Measurements from ENCODE around the gene EVI5L.
A peak's percentile ranks its signal among the peaks of the same experiment; 100 is the strongest.

The EVI5L gene

GRCh38 chr19:7903244-7904073, 73.4 kb downstream of the EVI5L start, which contains the start of gene MAP2K7:
MAP2K7 (plus strand) TSS chr19:7903877; CDS start chr19:7903945, 68 bp downstream.
- peaks cover 45% of the 10 kb centered on the region for H3K79me2 ChIP-seq (ENCODE audit: control insufficient read depth, low read length)
- H3K36me3 ChIP-seq (ENCODE audit: control insufficient read depth, low read length): peaks cover 20% of the 10 kb centered on the region

GRCh38 chr19:7904074-7905020, 74.3 kb downstream of the EVI5L start:
- no peak for TF ChIP-seq EZH2phosphoT487 (IDR thresholded peaks at IDR 0.05; ENCODE audit: borderline replicate concordance, low read length)
- TF ChIP-seq CTCF (IDR thresholded peaks at IDR 0.05; ENCODE audit: low read depth, low read length, poor library complexity, severe bottlenecking): no peak
- Histone ChIP-seq H3K27ac (ENCODE audit: low read depth, low read length) (peak overlapping the region; percentile 47), H3F3A (ENCODE audit: control insufficient read depth, insufficient read depth) (no peaks in the 10 kb centered on the region)

More at GRCh38 chr19:7903244-7904073, 73.4 kb downstream of the EVI5L start, which contains the start of gene MAP2K7:
- Histone ChIP-seq H3K9me2 (replicated peaks; ENCODE audit: control insufficient read depth, low read length) (no peaks in the 10 kb centered on the region), H3K4me3 (ENCODE audit: low read length) (peak within 1 kb of the TSS; percentile 98), H3K27me3 (ENCODE audit: control insufficient read depth, low read length) (no peaks in the 10 kb centered on the region), H3K4me1 (ENCODE audit: control insufficient read depth, low read length) (peaks cover 18% of the 10 kb centered on the region), H3K4me2 (ENCODE audit: low read length) (peak within 1 kb of the TSS; percentile 98), H3K9me3 (ENCODE audit: control insufficient read depth, insufficient read depth, low read length) (no peaks in the 10 kb centered on the region), H4K20me1 (ENCODE audit: control insufficient read depth, insufficient read depth, low read depth, low read length) (peaks cover 14% of the 10 kb centered on the region), H3F3A (ENCODE audit: control insufficient read depth, insufficient read depth) (no peaks in the 10 kb centered on the region), H3K27ac (ENCODE audit: low read depth, low read length) (peak within 1 kb of the TSS; percentile 47)
- TF ChIP-seq EZH2phosphoT487 (IDR thresholded peaks at IDR 0.05; ENCODE audit: borderline replicate concordance, low read length): no peak
- TF ChIP-seq CTCF (IDR thresholded peaks at IDR 0.05; ENCODE audit: low read depth, low read length, poor library complexity, severe bottlenecking): peak; percentile 80

GRCh38 chr19:7905268-7905667, 75.2 kb downstream of the EVI5L start:
- Histone ChIP-seq H3K9me3 (ENCODE audit: control insufficient read depth, insufficient read depth, low read length) (no peaks in the 10 kb centered on the region), H3K9me2 (replicated peaks; ENCODE audit: control insufficient read depth, low read length) (no peaks in the 10 kb centered on the region), H3K4me3 (ENCODE audit: low read length) (peak overlapping the region; percentile 98), H4K20me1 (ENCODE audit: control insufficient read depth, insufficient read depth, low read depth, low read length) (peaks cover 14% of the 10 kb centered on the region), H3K79me2 (ENCODE audit: control insufficient read depth, low read length) (peaks cover 45% of the 10 kb centered on the region), H3K4me1 (ENCODE audit: control insufficient read depth, low read length) (peaks cover 18% of the 10 kb centered on the region), H3K27me3 (ENCODE audit: control insufficient read depth, low read length) (no peaks in the 10 kb centered on the region), H3K4me2 (ENCODE audit: low read length) (peak overlapping the region; percentile 98), H3K27ac (ENCODE audit: low read depth, low read length) (no peak overlapping the region), H3K36me3 (ENCODE audit: control insufficient read depth, low read length) (peaks cover 22% of the 10 kb centered on the region), H3F3A (ENCODE audit: control insufficient read depth, insufficient read depth) (no peaks in the 10 kb centered on the region)
- TF ChIP-seq EZH2phosphoT487 (IDR thresholded peaks at IDR 0.05; ENCODE audit: borderline replicate concordance, low read length): no peak
- no peak for TF ChIP-seq CTCF (IDR thresholded peaks at IDR 0.05; ENCODE audit: low read depth, low read length, poor library complexity, severe bottlenecking)

More at GRCh38 chr19:7904074-7905020, 74.3 kb downstream of the EVI5L start:
- Histone ChIP-seq H3K4me3 (ENCODE audit: low read length) (peak overlapping the region; percentile 98), H4K20me1 (ENCODE audit: control insufficient read depth, insufficient read depth, low read depth, low read length) (peaks cover 14% of the 10 kb centered on the region), H3K9me2 (replicated peaks; ENCODE audit: control insufficient read depth, low read length) (no peaks in the 10 kb centered on the region), H3K27me3 (ENCODE audit: control insufficient read depth, low read length) (no peaks in the 10 kb centered on the region), H3K79me2 (ENCODE audit: control insufficient read depth, low read length) (peaks cover 45% of the 10 kb centered on the region), H3K36me3 (ENCODE audit: control insufficient read depth, low read length) (peaks cover 20% of the 10 kb centered on the region), H3K4me1 (ENCODE audit: control insufficient read depth, low read length) (peaks cover 18% of the 10 kb centered on the region), H3K4me2 (ENCODE audit: low read length) (peak overlapping the region; percentile 98), H3K9me3 (ENCODE audit: control insufficient read depth, insufficient read depth, low read length) (no peaks in the 10 kb centered on the region)
